Renal pelvis (tissue), 4 donors: ENCODE data around the gene KIF26B. TPM values are rescaled to one million over a fixed set of nuclear protein-coding genes. Genes with fewer than 3 reads are reported as not detected.
A peak's percentile ranks its signal among the peaks of the same experiment; 100 is the strongest.

ENCODE experiments used
- DNase-seq: peaks from one replicate; pipeline ENCODE4 v3.0.0-alpha.2; 2013
- polyA plus RNA-seq, 3 donors: library from polyadenylated mRNA; unstranded; fragments of 120-200 nt; gene quantifications; one replicate each; pipeline ENCODE4 v1.2.1, GENCODE V29; 2013; ENCODE audit not compliant: insufficient read length in 3 of 3

KIF26B gene
- polyA plus RNA-seq, 3 donors = 29.9 to 39.3 (median 34.1) TPM

DNA sequence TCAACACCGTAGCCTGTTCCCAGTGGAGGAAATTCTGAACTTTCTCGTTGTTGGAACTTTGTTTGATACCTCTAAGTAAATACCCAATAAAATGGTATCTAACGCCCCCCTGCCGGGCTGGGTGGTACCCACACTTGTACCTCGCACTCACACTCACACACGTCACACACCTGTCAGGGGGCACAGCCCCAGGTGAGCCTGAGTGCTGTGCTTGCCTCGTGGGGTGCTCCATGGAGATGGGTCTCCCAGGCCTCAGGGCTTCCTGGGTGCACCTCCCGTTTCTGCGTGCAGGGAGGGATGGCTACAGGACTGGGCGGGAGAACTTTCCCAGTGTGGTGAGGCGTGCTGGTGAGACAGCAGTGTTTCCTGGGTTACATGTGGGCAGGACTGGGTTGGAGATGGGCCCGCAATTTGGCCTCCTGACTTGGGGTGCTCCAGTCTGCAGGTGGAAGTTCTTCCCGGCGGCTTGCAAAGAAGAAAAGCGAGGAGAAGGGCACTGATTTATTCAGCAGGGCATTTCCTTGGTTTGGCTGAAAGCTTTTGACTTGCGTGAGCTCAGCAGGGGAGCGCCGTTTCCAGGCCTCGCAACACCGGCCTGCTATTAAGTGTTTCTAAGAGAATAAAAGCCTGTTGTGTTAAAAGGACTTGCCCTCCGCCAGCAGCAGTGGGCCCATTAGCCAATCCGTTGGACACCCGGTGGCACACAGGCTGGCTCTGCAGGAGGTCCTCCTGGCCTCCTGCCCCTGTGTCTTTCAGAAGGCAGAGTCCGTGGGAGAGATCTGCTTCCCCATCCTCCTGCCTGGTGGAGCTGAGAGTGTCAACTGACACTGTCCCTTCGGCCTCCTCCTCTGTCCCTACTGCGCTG lies 79.7 kb downstream of the KIF26B start:
- DNase-seq = peak; percentile 34

DNA sequence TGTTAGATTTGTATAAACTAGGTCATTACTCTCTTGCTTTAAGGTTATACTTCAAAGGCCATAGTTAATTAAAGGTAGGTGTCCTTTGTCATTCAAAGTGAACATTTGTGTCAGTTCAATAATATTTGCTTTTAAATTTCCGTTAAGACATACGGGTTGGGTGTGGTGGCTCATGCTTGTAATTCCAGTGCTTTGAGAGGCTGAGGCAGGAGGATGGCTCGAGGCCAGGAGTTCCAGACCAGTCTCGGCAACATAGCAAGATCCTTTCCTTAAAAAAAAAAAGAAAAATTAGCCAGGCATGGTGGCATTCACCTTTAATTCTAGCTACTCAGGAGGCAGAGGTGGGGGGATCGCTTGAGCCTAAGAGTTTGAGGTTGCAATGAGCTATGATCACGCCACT lies 80.4 kb downstream of the KIF26B start:
- DNase-seq = no peak

DNA sequence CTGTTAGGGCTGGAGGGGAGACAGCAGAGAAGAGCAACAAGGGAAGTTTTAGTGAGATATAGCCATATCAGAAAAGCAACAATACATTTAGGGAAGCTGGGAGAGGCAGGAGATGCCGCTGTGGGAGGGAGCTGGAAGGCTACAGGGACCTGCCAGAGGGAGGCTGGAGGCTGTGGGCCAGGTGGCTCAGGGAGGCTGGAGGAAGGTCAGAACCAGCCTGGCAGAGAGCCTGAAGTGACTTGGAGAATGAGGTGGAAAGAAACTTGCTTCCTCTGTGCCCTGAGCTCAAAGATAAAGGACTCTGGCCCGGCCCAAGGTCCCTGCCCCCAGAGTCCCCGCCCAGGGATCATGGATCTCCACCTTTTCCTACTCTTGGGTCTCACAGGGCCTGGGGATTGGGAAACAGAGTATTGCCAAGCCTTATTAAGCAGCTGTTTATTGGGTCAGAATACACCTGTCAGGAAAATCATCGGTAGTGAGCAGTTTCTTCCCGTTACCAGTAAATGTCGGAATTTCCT lies 85.9 kb downstream of the KIF26B start:
- DNase-seq = no peak

DNA sequence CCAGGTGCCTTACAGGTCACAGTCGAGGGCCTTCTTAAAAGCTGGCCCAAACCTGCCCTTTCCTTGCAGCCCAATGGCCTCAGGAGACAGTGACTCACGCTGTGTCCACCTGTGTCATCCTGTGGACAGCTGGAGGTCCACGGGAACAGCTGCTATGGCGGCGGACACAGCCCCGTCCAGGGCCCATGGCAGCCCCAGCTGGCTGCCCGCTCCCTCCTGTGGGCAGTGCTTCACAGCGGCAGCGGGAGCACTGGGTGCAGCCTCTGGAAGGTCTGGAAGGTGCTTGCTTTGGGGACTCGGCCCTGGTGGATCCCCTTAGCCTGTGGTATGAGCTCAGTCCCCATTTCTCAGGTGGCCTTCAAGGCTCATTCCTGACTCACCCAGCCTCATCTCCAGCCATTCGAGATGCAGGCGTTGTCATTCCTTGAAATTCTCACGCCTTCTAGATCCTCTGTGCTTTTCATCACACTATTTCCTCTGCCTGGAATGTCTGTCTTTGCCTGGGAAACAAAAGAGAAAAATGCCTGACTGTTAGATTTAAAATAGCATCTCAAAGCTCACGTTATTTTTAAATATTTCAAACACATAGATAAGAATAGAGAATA lies 86.8 kb downstream of the KIF26B start:
- DNase-seq = no peak

DNA sequence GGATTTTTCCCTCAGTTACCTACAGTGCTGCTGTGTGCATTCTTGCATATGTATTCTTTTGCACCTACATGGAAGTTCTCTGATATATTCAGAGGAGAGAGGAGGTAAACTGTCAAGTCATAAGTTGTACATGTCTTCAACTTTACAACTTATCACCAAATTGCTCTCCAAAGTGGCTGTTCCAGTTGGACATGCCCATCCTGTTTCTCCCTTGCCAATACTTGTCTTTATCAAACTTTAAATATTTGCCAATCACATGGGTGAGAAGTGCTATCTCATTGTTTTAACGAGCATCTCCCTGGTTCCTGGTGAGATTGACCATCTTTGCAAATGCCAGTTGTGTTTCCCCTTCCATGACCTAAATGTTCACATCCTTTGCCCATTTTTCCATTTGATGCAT lies 88.2 kb downstream of the KIF26B start:
- DNase-seq = no peak

DNA sequence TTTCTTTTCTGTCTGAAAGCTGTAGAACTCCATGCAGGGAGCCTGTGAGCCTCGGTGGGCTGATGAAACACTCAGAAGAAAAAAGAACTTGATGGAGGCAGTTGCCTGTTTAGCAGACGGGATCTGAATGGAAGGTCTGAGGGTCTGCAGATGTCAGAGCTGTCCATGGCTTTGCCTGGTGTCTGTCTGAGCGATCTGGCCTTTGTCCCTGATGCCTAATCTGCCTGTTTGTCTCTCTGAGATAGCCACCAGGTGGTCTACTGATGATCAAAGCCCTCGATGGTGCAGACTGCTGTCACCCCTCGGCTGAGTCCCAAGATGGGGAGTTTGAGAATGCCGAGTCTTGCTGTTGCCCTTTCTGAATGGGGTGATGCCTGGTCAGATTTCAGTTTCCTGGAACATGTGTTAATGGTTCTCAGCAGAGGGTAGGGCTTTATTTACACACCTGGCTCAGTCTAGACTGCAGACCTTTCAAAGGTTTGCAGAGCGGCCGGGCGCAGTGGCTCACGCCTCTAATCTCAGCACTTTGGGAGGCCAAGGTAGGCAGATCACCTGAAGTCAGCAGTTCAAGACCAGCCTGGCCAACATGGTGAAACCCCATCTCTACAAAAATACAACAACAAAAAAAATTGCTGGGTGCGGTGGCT lies 90.4 kb downstream of the KIF26B start:
- no peak for DNase-seq

DNA sequence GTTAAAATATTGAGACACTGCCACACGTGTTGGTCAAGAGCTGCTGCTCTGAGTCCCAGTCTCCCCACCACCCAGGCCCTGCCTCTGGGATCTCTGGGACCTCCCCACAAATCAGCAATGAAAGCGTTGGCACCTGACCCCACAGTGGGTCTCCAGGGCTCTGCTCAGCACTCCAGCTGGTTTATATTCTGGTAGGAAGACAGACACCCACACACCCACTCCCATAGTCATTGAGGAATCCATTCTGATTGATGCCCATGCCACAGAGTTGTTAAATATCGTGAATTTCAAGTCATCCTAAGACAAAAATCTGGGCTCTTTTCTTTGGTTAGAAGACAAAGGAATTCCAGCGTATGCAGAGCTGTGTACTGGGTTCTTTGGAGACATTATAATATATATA lies 91.6 kb downstream of the KIF26B start:
- DNase-seq = no peak

DNA sequence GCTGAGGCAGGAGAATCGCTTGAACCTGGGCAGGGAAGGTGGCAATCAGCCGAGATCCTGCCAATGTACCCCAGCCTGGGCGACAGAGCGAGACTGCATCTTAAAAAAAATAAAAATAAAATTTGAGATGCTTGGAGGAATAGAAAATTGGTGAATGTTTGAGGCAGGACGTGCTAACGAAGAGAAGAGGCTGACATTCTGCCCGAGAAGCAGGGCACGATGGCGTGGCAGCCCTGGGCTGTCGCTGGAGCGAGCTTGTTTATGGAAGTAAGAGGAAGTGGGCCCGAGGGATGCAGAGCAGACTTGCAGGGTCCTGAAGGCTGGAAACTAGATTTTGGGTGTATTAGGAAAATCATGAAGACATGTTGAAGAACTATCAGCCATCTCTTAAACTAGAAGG lies 92.6 kb downstream of the KIF26B start:
- no peak for DNase-seq

DNA sequence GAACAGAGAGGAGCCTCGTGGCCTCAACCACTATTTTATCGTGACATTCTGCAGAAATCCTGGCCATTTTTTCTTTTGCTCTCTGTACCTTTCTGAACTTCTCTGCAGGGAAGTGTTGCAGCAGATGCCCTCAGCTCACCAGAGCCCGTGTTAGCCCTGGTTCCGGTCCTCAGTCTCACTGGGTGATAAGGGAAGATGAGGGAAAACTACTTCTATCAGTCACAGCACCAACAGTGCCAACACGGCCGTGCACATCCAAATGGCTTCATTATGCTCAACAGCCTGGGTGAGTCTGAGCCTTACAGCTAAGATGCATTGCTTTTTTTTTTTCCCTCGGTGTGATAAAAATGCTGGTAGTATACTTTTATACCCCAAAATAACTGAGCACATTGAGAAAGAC lies 93.0 kb downstream of the KIF26B start:
- no peak for DNase-seq

DNA sequence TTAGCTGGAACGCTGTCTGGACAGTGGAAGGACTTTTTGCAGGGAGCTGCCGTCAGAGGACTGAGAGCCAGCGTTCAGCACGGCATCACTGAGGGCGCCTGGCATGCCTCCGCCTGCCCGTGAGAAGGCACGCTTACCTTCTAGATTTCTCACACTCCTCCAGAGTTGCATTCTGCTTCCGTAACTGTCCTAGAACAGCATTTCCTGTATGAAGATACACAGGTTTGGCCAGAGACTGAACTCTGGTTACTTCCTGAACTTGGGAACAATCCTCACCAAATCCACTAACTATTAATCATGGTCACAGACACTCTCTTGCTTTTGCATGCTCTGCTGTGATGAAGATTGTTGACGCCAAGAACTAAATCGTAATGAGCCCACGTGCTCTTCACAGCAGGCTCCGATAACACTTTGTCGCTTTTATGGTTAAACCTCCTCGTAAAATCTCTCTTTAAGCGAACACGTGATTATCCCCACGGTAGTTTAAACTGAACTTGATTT lies 93.5 kb downstream of the KIF26B start:
- DNase-seq = no peak

DNA sequence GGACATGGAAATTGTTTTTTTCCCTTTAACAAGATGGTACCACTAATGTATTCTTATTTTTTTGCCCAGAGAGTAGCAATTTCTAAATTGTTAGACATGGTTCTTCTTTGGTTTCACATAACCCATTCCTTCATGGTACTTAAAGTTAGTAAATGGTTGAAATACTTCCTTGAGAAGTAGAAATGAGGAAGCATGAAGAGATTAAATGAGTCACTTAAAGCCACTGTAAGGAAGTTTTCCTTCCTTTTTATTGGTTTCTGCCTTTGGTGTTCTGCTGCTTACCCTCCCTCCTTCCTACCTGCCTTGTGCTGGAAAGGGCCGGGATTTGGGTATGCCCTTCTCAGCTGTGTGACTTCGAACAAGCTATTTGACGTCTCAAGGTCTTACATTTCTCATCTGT lies 101.0 kb downstream of the KIF26B start:
- DNase-seq = no peak

DNA sequence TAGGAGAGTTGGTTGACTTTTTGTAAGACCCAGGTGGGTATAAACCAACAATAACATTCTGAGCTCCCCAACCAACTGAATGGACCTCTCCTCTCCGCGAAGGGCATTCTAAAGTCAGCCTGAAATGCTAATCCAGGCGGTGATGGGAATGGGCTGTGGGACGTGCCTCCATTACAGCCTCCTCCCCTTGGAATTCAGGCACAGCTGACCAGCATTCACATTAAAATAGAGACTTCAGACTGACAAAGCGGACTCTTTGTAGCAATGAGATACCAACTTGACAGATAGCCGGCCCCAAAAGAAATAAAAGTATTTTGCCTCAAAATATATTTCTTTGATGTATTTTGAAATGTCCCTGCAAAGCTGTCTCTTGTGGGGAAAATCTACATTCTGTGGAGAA lies 101.7 kb downstream of the KIF26B start:
- DNase-seq = no peak

DNA sequence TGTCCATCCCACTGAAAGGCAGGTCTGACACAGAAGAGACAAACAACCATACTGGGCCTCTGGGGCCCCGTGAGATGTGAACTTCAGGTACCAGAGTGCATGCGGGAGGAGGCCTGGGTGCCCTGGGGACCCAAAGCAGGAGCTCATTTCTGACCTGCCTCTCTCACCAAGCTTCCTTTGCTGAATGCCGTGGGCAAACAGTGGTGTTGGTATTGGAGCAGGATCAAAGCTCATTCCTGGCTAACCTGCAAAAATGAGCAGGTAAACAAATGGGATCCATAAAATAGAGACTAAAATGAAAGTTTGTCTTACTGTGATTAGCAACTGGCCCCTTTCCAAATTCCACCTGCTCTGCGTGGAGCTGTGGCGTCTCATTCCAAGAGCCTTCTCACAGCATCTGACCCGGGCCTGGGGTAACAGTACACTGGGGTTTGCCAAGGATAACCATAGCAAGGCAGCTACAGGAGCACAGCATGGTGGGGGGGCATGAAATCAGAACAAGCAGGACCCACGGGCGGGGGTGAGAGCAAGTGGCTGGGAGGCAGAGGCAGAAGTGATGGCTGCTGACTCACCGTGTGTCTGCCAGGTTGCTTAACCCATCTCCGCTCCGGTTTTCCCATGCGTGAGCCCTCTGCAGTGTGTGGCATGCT lies 103.6 kb downstream of the KIF26B start:
- DNase-seq = no peak

DNA sequence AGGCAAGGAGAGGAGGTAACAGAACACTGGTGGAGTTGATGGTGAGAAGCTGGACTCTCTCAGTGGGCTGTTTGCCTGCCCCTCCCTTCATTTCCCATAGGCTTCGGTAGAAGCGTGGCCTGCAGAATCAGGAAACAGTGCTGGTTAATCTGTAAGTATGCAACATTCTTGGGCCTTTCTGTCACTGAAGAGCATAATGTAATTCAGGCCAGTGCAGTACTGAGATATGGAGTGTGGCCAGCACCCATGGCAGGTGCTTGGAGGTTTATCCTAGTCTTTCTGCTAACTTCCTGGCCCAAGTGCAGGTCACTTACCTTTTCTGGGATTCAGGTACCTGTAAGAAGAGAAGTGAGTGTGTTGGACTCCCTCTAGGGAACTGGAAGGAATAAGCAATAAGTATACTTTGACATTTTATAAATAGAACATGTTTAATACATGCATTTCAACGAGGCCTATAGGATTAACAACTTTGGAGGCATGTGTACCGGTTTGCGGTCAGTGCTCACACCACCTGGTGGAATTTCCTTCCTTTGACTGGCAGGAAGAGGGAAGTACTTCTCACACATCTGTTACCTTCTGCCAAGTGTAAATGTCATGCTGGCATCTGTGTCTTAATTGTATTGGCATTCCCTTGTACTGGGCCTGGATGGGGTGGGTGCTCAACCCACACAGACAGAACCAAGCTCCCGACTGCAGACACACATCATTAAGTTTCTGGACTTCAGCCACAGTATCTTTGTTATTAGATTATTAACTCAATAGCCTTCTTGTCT lies 105.5 kb downstream of the KIF26B start:
- no peak for DNase-seq

DNA sequence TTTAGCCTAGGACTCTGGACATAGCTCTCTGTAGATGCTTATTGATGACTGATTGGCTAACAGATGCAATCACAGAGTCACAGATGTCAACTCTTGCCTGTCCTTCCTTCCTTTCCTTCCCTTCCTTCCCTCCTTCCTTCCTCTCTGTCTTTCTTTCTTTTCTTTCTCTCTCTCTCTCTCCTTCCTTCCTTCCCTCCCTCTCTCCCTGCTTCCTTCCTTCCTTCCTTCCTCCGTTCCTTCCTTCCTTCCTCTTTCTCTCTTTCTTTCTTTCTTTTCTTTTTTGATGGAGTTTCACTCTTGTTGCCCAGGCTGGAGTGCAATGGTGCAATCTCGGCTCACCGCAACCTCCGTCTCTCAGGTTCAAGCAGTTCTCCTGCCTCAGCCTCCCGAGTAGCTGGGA lies 106.1 kb downstream of the KIF26B start:
- no peak for DNase-seq

DNA sequence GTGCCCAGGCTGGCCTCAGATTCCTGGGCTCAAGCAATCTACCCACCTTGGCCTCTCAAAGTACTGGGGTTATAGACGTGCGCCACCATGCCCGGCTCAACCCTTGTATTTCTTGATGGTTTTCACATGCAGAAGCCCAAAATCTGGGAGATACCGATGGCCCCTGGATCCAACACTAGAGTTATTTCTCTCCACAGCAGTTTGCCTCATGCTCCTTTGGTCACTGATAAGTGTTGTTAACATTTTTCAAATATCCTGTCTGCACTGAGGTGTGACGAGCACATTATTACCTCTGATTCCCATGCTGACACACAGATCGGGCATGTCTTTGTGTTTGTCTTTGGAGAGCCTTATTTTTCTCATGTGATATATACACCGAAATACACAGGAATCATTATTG lies 107.0 kb downstream of the KIF26B start:
- DNase-seq = peak; percentile 67

DNA sequence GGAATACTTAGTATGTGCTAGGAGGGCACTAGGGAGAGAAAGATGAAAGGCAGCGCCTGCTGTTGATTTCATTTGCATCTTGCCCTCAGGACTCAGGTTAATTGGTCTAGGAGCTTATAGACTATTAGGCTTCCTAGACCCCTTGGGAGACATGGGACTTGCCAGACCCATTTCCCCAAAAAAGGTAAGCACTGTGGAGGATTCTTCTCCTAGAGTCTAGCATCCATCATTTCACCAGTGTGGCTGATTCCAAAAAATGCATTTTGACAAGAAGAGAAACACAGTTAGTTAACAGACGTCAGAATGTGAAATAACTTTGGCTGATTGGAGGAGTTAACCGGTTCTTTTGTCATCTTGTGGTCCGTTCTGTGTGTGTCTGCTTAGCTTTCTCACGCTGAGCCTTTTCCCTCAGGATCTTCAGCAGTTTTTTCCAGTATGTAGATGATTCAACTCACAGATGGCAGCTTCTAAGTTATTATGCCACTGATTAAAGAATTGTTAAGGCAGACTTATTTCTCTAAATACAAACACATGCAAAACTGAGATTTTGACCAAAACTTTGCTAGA lies 108.8 kb downstream of the KIF26B start:
- no peak for DNase-seq

DNA sequence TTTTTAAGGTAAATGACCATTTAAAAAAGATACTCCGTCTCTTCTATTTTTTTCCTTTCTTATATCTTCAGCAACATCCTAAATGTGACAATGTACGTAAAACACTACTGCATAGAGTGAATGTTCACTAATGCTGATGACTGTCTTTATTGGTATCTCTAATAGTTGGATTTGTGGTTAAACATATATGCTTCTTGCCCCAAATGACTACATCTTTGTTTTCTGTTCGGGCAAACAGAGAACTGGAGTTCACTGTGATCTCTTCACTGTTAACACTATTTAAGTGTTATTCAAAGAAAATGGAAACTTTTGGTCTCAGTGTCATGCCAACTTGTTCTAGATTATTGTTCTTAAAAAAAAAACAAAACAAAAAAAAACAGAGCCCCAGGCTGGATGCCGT lies 109.4 kb downstream of the KIF26B start:
- no peak for DNase-seq

DNA sequence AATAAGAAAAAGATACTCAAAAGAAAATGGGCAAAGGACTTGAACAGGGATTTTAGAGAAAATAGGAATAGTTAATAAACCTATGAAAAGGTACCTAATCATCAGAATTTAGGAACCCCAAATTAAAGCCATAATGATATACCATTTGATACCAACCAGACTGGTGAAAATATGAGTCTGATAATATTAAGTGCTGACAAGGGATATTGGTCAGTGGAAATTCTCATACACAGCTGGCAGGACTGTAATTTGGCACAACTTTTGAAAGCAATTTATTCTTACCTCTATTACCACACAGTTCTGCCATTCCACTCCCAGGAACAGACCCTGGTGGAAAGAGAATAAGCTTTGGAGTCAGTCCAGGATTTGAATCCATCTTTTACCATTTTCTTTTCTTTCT lies 111.3 kb downstream of the KIF26B start:
- DNase-seq = no peak

DNA sequence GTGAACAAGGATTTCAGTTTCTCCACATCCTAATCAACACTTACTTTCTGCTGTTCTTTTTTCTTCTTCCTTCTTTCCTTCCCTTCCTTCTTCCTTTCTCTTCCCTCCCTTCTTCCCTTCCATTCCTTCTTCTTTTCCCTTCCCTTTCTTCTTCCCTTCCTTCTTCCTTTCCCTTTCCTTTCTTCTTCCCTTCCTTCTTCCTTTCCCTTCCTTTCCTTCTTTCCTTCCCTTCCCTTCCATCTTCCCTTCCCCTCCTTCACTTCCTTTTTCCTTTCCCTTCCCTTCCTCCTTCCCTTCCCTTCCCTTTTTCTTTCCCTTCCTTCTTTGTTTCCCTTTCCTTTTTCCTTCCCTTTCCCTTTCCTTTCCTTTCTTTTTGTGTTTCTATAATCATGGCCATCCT lies 115.3 kb downstream of the KIF26B start:
- no peak for DNase-seq

DNA sequence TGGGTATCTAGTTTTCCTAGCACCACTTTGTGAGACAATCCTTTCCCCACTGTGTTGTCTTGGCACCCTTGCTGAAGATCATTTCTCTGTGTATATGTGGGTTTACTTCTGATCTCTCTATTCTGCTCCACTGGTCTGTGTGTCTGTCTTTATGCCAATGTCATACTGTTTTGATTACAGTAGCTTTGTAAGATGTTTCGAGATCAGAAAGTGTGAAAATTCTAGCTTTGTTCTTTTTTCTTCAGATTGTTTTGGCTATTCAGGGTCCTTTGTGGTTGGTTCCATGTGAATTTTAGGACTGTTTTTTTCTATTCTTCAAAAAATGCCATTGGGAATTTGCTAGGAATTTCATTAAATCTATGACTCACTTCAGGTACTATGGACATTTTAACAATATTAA lies 116.2 kb downstream of the KIF26B start:
- DNase-seq = no peak
